Measurements from ENCODE around the gene TBRG1.

Gene TBRG1

GRCh38 chr11:124583781-124584180 lies 38.9 kb upstream of the TBRG1 start:
- CTCF ChIA-PET: interaction anchor here (1.8 kb wide), 1 partner anchor 167 kb away, joined by 4 read pairs; no protein-coding TSS in a partner anchor
- no peak for DNase-seq (ENCODE audit: extremely low spot score)
- POLR2A ChIA-PET: no interaction called here
- TF ChIP-seq FOXA1 (IDR thresholded peaks at IDR 0.05): no peak
- no peak for TF ChIP-seq PKNOX1 (IDR thresholded peaks at IDR 0.05)
- no peak for TF ChIP-seq HDGF (IDR thresholded peaks at IDR 0.05; ENCODE audit: borderline replicate concordance)
- TF ChIP-seq L3MBTL2 (conservative IDR thresholded peaks at IDR 0.05): no peak
- TF ChIP-seq ELF4 (IDR thresholded peaks at IDR 0.05): no peak
- TF ChIP-seq ZNF384 (IDR thresholded peaks at IDR 0.05): no peak
- TF ChIP-seq NFRKB (IDR thresholded peaks at IDR 0.05): no peak
- TF ChIP-seq SUZ12 (IDR thresholded peaks at IDR 0.05): no peak
- no peak for TF ChIP-seq TARDBP (IDR thresholded peaks at IDR 0.05)
- TF ChIP-seq CTBP1 (IDR thresholded peaks at IDR 0.05; ENCODE audit: borderline replicate concordance): no peak
- no peak for TF ChIP-seq ARNT (IDR thresholded peaks at IDR 0.05)
- no peak for TF ChIP-seq SP1 (IDR thresholded peaks at IDR 0.05)

DNA sequence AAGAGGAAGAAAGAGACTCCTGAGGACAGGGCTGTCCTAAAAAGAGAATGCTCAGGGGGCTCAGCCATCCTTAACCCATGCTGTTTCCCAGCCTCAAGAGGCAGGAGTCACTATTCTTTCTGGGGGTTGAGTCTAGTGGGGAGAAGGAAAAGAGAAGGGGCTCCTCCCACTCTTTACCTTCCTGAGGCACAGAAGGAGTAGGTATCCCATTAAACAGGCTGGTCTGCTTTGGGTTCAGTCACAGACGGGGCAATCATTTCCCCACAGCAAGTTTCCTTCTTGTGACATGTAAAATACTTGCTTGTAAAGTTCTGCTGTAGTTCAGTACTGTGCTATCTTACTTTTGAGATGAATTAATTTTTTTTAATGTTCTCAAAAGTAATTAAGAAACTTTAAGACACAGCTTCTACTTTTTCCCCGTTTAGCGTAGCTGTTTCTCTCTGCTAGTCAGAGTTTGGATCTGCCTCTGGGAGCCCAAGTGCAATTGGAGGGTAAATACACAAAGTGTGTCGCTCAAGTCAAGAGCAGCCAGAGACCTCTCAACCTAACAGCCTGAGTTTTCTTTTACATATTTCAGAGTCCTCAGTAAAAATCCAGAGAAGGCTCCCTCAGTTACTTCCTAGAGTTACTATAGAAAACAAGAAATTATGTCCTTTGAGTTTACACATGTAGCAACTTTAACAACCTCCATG lies 37.8 kb upstream of the TBRG1 start:
- TF ChIP-seq ZNF384 (IDR thresholded peaks at IDR 0.05) (no peak), ELF4 (IDR thresholded peaks at IDR 0.05) (no peak), ARNT (IDR thresholded peaks at IDR 0.05) (no peak), TARDBP (IDR thresholded peaks at IDR 0.05) (no peak), CTBP1 (IDR thresholded peaks at IDR 0.05; ENCODE audit: borderline replicate concordance) (no peak), FOXA1 (IDR thresholded peaks at IDR 0.05) (no peak), HDGF (IDR thresholded peaks at IDR 0.05; ENCODE audit: borderline replicate concordance) (no peak), L3MBTL2 (conservative IDR thresholded peaks at IDR 0.05) (no peak), FOXM1 (IDR thresholded peaks at IDR 0.05; ENCODE audit: borderline replicate concordance) (no peak), PKNOX1 (IDR thresholded peaks at IDR 0.05) (no peak), SP1 (IDR thresholded peaks at IDR 0.05) (no peak), NFRKB (IDR thresholded peaks at IDR 0.05) (no peak), FOXK2 (IDR thresholded peaks at IDR 0.05) (no peak), LEF1 (IDR thresholded peaks at IDR 0.05; ENCODE audit: borderline replicate concordance) (no peak), BHLHE40 (IDR thresholded peaks at IDR 0.05; ENCODE audit: borderline replicate concordance) (no peak), SUZ12 (IDR thresholded peaks at IDR 0.05) (no peak)
- ChIA-PET POLR2A (no interaction called here), CTCF (interaction anchor here (1.8 kb wide), 1 partner anchor 168 kb away, joined by 4 read pairs; no protein-coding TSS in a partner anchor)
- DNase-seq (ENCODE audit: extremely low spot score): no peak

GRCh38 chr11:124586238-124586860 lies 36.3 kb upstream of the TBRG1 start:
- peak; percentile 54 for DNase-seq (ENCODE audit: extremely low spot score)
- POLR2A ChIA-PET: no interaction called here
- CTCF ChIA-PET: interaction anchor here (0.8 kb wide), 2 partner anchors 515 to 517 kb away, joined by 3 read pairs; no protein-coding TSS in a partner anchor
- TF ChIP-seq ARNT (IDR thresholded peaks at IDR 0.05) (no peak), FOXA1 (IDR thresholded peaks at IDR 0.05) (no peak), HDGF (IDR thresholded peaks at IDR 0.05; ENCODE audit: borderline replicate concordance) (no peak), SUZ12 (IDR thresholded peaks at IDR 0.05) (no peak), PKNOX1 (IDR thresholded peaks at IDR 0.05) (no peak), BHLHE40 (IDR thresholded peaks at IDR 0.05; ENCODE audit: borderline replicate concordance) (no peak), NFRKB (IDR thresholded peaks at IDR 0.05) (no peak), FOXM1 (IDR thresholded peaks at IDR 0.05; ENCODE audit: borderline replicate concordance) (no peak), ELF4 (IDR thresholded peaks at IDR 0.05) (no peak), TARDBP (IDR thresholded peaks at IDR 0.05) (no peak)

DNA sequence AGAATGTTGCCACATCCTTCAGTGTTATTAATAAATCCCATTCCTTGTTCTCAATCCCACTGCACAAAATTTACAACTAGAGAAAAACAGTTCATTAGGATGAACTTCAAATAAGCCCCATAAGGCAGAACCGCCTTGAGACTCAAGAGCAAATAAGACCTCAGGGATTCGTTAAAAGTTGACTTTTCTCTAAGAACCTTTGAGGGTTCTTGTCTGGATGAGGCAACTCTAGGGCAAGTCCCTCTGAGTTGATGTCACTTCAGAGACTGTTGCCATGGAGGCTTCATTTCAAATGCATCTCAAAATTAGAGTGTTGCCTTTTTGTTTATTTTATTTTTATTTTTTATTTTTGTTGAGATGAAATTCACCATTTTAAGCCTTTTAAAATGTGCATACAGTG lies 31.2 kb upstream of the TBRG1 start:
- POLR2A ChIA-PET: no interaction called here
- CTCF ChIA-PET: no interaction called here
- no peak for DNase-seq (ENCODE audit: extremely low spot score)
- TF ChIP-seq NFRKB (IDR thresholded peaks at IDR 0.05) (no peak), ZNF384 (IDR thresholded peaks at IDR 0.05) (no peak), FOXA1 (IDR thresholded peaks at IDR 0.05) (no peak), LEF1 (IDR thresholded peaks at IDR 0.05; ENCODE audit: borderline replicate concordance) (no peak), CTBP1 (IDR thresholded peaks at IDR 0.05; ENCODE audit: borderline replicate concordance) (no peak), SUZ12 (IDR thresholded peaks at IDR 0.05) (no peak), FOXK2 (IDR thresholded peaks at IDR 0.05) (no peak), ELF4 (IDR thresholded peaks at IDR 0.05) (no peak)

DNA sequence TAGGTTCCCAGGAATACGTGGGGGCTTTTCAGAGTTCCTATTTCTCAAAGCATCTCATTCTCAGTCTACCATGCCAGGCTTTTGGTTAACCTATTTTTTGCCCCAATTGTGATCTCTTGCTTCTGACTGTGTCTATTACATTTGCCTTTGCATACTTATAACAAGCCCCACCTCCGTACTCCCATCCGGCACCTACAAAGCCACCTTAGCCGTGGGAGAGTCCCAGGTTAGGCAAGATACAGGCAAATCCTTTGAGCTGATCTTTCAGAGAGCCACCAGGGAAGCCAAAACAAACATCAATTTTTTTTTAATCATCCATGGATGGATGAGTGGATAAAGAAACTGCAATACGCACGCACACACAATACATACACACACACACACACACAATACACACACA lies 30.0 kb upstream of the TBRG1 start:
- no peak for DNase-seq (ENCODE audit: extremely low spot score)
- no peak for TF ChIP-seq FOXK2 (IDR thresholded peaks at IDR 0.05)
- TF ChIP-seq LEF1 (IDR thresholded peaks at IDR 0.05; ENCODE audit: borderline replicate concordance): no peak
- no peak for TF ChIP-seq FOXA1 (IDR thresholded peaks at IDR 0.05)
- TF ChIP-seq L3MBTL2 (conservative IDR thresholded peaks at IDR 0.05): no peak
- TF ChIP-seq ELF4 (IDR thresholded peaks at IDR 0.05): no peak
- no peak for TF ChIP-seq PKNOX1 (IDR thresholded peaks at IDR 0.05)
- TF ChIP-seq SP1 (IDR thresholded peaks at IDR 0.05): no peak
- no peak for TF ChIP-seq ZNF384 (IDR thresholded peaks at IDR 0.05)
- no peak for TF ChIP-seq TARDBP (IDR thresholded peaks at IDR 0.05)
- no peak for TF ChIP-seq BHLHE40 (IDR thresholded peaks at IDR 0.05; ENCODE audit: borderline replicate concordance)
- TF ChIP-seq ARNT (IDR thresholded peaks at IDR 0.05): no peak
- TF ChIP-seq NFRKB (IDR thresholded peaks at IDR 0.05): no peak
- TF ChIP-seq CTBP1 (IDR thresholded peaks at IDR 0.05; ENCODE audit: borderline replicate concordance): no peak
- no peak for TF ChIP-seq HDGF (IDR thresholded peaks at IDR 0.05; ENCODE audit: borderline replicate concordance)
- TF ChIP-seq FOXM1 (IDR thresholded peaks at IDR 0.05; ENCODE audit: borderline replicate concordance): no peak
- POLR2A ChIA-PET: interaction anchor here (1.2 kb wide), 1 partner anchor 30 kb away, joined by 4 read pairs; the partner anchor contains the start of gene TBRG1
- CTCF ChIA-PET: no interaction called here

Measured in HEK293T (cell line).